ENCODE results near the gene ITPR1.

The ITPR1 gene

GRCh38 chr3:4801892-4802291 is 308.7 kb downstream of the ITPR1 start:
- no peak for FAIRE-seq

GRCh38 chr3:4802903-4803302 is 309.8 kb downstream of the ITPR1 start:
- no peak for DNase-seq (ENCODE audit: low spot score)
- no peak for FAIRE-seq

More at GRCh38 chr3:4801892-4802291, 308.7 kb downstream of the ITPR1 start:
- no peak for DNase-seq (ENCODE audit: low spot score)

- DNase-seq (ENCODE audit: low spot score) (no peak), FAIRE-seq (no peak)
Observed at GRCh38 chr3:4804161-4805058, 311.3 kb downstream of the ITPR1 start.

GRCh38 chr3:4805662-4806061 is 312.5 kb downstream of the ITPR1 start:
- no peak for FAIRE-seq
- DNase-seq (ENCODE audit: low spot score): no peak

GRCh38 chr3:4806535-4807108 is 313.5 kb downstream of the ITPR1 start:
- no peak for DNase-seq (ENCODE audit: low spot score)
- no peak for FAIRE-seq

GRCh38 chr3:4807381-4808280 is 314.5 kb downstream of the ITPR1 start:
- FAIRE-seq (no peak), DNase-seq (ENCODE audit: low spot score) (no peak)

- DNase-seq (ENCODE audit: low spot score) (no peak), FAIRE-seq (no peak)
Observed at GRCh38 chr3:4808637-4809036, 315.5 kb downstream of the ITPR1 start.

- DNase-seq (ENCODE audit: low spot score) (no peak), FAIRE-seq (no peak)
Observed at GRCh38 chr3:4809922-4810321, 316.8 kb downstream of the ITPR1 start.

GRCh38 chr3:4812591-4812990 is 319.4 kb downstream of the ITPR1 start:
- FAIRE-seq (no peak), DNase-seq (ENCODE audit: low spot score) (no peak)

- FAIRE-seq: no peak
- DNase-seq (ENCODE audit: low spot score): peak; percentile 41
Observed at GRCh38 chr3:4813909-4814304, 320.8 kb downstream of the ITPR1 start.

GRCh38 chr3:4814305-4814903 is 321.3 kb downstream of the ITPR1 start:
- FAIRE-seq (peak; percentile 95), DNase-seq (ENCODE audit: low spot score) (peak; percentile 90)

GRCh38 chr3:4814904-4815574 is 321.9 kb downstream of the ITPR1 start:
- DNase-seq (ENCODE audit: low spot score): no peak
- FAIRE-seq: peak; percentile 20

- FAIRE-seq (no peak), DNase-seq (ENCODE audit: low spot score) (no peak)
Observed at GRCh38 chr3:4816306-4816705, 323.2 kb downstream of the ITPR1 start.

GRCh38 chr3:4816718-4817117 is 323.6 kb downstream of the ITPR1 start:
- FAIRE-seq: no peak
- no peak for DNase-seq (ENCODE audit: low spot score)

GRCh38 chr3:4817128-4817527 is 324.0 kb downstream of the ITPR1 start:
- FAIRE-seq (no peak), DNase-seq (ENCODE audit: low spot score) (no peak)

- DNase-seq (ENCODE audit: low spot score) (no peak), FAIRE-seq (no peak)
Observed at GRCh38 chr3:4818164-4818563, 325.0 kb downstream of the ITPR1 start.

- no peak for FAIRE-seq
- no peak for DNase-seq (ENCODE audit: low spot score)
Observed at GRCh38 chr3:4818986-4819693, 326.0 kb downstream of the ITPR1 start.

- DNase-seq (ENCODE audit: low spot score) (no peak), FAIRE-seq (no peak)
Observed at GRCh38 chr3:4819746-4820145, 326.6 kb downstream of the ITPR1 start.

GRCh38 chr3:4820296-4821121 is 327.4 kb downstream of the ITPR1 start:
- DNase-seq (ENCODE audit: low spot score) (no peak), FAIRE-seq (no peak)
